Panc1 (cell line): Measurements from ENCODE around the gene BRF1. TPM values are rescaled to one million over a fixed set of nuclear protein-coding genes. Genes with fewer than 3 reads are reported as not detected.
A peak's percentile ranks its signal among the peaks of the same experiment; 100 is the strongest.

Source experiments
- ATAC-seq: fragments of 200-7000 bp; cut with Tn5 transposase; 2 replicates; pipeline ENCODE4 v1.9.1; 2020; ENCODE audit warnings: mild to moderate bottlenecking, moderate library complexity
- BruUV-seq: library from RNA; stranded (reverse); fragments of 400-500 nt; replicated peaks from 2 replicates; lab custom pipeline; 2021; lab: Mats Ljungman, UMichigan
- CTCF ChIA-PET: fragments of 300-600 bp; sonication (Branson Sonifier 250); formaldehyde crosslinking; loops from one replicate; lab custom pipeline; 2022; ENCODE audit warnings: antibody characterized with exemption; lab: Charles Lee
- POLR2A ChIA-PET: fragments of 300-600 bp; sonication (Branson Sonifier 250); formaldehyde crosslinking; loops from one replicate; lab custom pipeline; 2022; ENCODE audit warnings: antibody characterized with exemption; lab: Charles Lee
- DNase-seq: peaks from one replicate; pipeline ENCODE4 v3.0.0-alpha.2; 2010; ENCODE audit warnings: low read depth, low spot score
- H3K27ac ChIP-seq: 2 replicates; pipeline ENCODE4 v1.5.1; 2011; ENCODE audit warnings: mild to moderate bottlenecking, low read length, inconsistent platforms
- H3K27me3 ChIP-seq: fragments of 200-500 bp; sonication (Bioruptor generic); 2 replicates; pipeline ENCODE4 v1.6.0; 2014; ENCODE audit warnings: low read length, inconsistent platforms; ENCODE audit not compliant: control insufficient read depth, insufficient read depth
- H3K36me3 ChIP-seq: fragments of 200-500 bp; sonication (Bioruptor generic); 2 replicates; pipeline ENCODE4 v1.5.1; 2014; ENCODE audit warnings: inconsistent platforms, mild to moderate bottlenecking, low read length, moderate library complexity; ENCODE audit not compliant: control insufficient read depth, insufficient read depth
- H3K4me1 ChIP-seq: 2 replicates; pipeline ENCODE4 v1.5.1; 2011; ENCODE audit warnings: inconsistent platforms, mild to moderate bottlenecking, low read length, moderate library complexity; ENCODE audit not compliant: control insufficient read depth, insufficient read depth
- H3K4me3 ChIP-seq, 2 experiments: 2 replicates each; pipeline ENCODE4 v1.5.1; 2011 to 2012; ENCODE audit warnings: low read depth in 2 of 2, low read length in 2 of 2, mild to moderate bottlenecking in 2 of 2, inconsistent platforms in 1 of 2, moderate library complexity in 1 of 2
- H3K9me3 ChIP-seq: fragments of 200-500 bp; sonication (Bioruptor generic); 2 replicates; pipeline ENCODE4 v1.5.1; 2014; ENCODE audit warnings: low read depth, mild to moderate bottlenecking, inconsistent platforms, low read length, moderate library complexity; ENCODE audit not compliant: control insufficient read depth, insufficient read depth
- POLR2AphosphoS5 ChIP-seq: IDR thresholded peaks from 2 replicates; pipeline ENCODE4 v1.6.1; 2012; ENCODE audit warnings: mild to moderate bottlenecking, low read depth, low read length, moderate library complexity
- SIN3A ChIP-seq: IDR thresholded peaks from 2 replicates; pipeline ENCODE4 v1.6.1; 2012; ENCODE audit warnings: low read depth, mild to moderate bottlenecking, low read length, moderate library complexity, borderline replicate concordance; ENCODE audit not compliant: insufficient read depth
- TCF7L2 ChIP-seq: IDR thresholded peaks from 2 replicates; pipeline ENCODE4 v1.6.1; 2011; ENCODE audit warnings: mild to moderate bottlenecking, low read depth, low read length, inconsistent platforms
- in situ Hi-C: cut with HindIII; loops from 2 replicates; pipeline ENCODE4 v1.10.0; 2016; ENCODE audit warnings: low sequenced_read_pairs, low pct_unique_long_range_greater_than_20kb
- intact Hi-C: fragments of 100-400 bp; cut with micrococcal nuclease; formaldehyde crosslinking; loops from one replicate; pipeline ENCODE4 v1.10.0; 2022; ENCODE audit not compliant: unreplicated experiment
- total RNA-seq: library from RNA; stranded (reverse); gene quantifications from one replicate; pipeline ENCODE4 v1.2.1, GENCODE V29; 2021; ENCODE audit not compliant: unreplicated experiment
- TF ChIP-seq, protein P1 (sequence below): fragments of 450-650 bp; IDR thresholded peaks from 2 replicates; pipeline ENCODE4 v1.5.1; 2017; ENCODE audit warnings: mild to moderate bottlenecking
- TF ChIP-seq, protein P2 (sequence below), 2 experiments: IDR thresholded peaks; 2 replicates each; pipeline ENCODE4 v1.6.1; 2011 to 2012; ENCODE audit warnings: low read depth in 2 of 2, control low read depth in 1 of 2, low read length in 1 of 2, mild to moderate bottlenecking in 1 of 2, moderate library complexity in 1 of 2; ENCODE audit not compliant: insufficient read depth in 1 of 2

The BRF1 gene
- total RNA-seq, 1 experiment from 2014 or later: 25.0 TPM

- intact Hi-C loops: no loop called here
- CTCF ChIA-PET: interaction anchor here (0.6 kb wide), 1 partner anchor 45 kb away, joined by 5 read pairs; no protein-coding TSS in a partner anchor
- ATAC-seq: peak; percentile 86
Observed at GRCh38 chr14:105267820-105268548, 32.8 kb downstream of the BRF1 start.

DNA sequence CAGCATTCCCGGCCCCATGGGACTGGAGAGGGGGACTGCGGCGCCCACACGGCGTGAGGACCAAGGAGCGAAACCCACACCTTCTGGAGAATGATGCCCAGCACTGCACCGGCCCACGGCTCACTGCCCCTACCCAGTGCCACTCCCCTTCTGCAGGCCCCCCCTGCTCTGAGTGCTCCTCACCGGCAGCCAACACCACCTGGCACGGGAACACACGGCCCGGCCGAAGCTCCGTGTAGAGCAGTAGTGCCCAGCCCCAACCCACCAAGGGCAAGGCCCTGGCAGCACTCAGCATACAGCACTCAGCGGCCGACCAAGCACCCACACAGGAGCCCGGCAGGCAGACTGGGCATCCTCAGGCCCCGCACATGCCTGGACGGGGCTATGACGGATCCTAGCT, 39.0 kb downstream of the BRF1 start:
- no TSS peak for BruUV-seq
- H3K4me1 ChIP-seq: no peaks in the 10 kb centered on the region
- ChIA-PET CTCF (no interaction called here), POLR2A (no interaction called here)
- 0 out of 2 replicates have a peak, but pooled peaks have one; percentile 30 for ATAC-seq
- H3K36me3 ChIP-seq: no peaks in the 10 kb centered on the region
- no peaks in the 10 kb centered on the region for H3K9me3 ChIP-seq
- no peak overlapping the region for H3K27ac ChIP-seq
- DNase-seq: no peak
- intact Hi-C loops: no loop called here
- in situ Hi-C loops: no loop called here
- no peaks in the 10 kb centered on the region for H3K27me3 ChIP-seq
- no peak overlapping the region for H3K4me3 ChIP-seq
- TF ChIP-seq, protein P1, sequence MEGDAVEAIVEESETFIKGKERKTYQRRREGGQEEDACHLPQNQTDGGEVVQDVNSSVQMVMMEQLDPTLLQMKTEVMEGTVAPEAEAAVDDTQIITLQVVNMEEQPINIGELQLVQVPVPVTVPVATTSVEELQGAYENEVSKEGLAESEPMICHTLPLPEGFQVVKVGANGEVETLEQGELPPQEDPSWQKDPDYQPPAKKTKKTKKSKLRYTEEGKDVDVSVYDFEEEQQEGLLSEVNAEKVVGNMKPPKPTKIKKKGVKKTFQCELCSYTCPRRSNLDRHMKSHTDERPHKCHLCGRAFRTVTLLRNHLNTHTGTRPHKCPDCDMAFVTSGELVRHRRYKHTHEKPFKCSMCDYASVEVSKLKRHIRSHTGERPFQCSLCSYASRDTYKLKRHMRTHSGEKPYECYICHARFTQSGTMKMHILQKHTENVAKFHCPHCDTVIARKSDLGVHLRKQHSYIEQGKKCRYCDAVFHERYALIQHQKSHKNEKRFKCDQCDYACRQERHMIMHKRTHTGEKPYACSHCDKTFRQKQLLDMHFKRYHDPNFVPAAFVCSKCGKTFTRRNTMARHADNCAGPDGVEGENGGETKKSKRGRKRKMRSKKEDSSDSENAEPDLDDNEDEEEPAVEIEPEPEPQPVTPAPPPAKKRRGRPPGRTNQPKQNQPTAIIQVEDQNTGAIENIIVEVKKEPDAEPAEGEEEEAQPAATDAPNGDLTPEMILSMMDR: no peak
- TF ChIP-seq TCF7L2 (no peak), POLR2AphosphoS5 (no peak), SIN3A (no peak)
- TF ChIP-seq, protein P2, sequence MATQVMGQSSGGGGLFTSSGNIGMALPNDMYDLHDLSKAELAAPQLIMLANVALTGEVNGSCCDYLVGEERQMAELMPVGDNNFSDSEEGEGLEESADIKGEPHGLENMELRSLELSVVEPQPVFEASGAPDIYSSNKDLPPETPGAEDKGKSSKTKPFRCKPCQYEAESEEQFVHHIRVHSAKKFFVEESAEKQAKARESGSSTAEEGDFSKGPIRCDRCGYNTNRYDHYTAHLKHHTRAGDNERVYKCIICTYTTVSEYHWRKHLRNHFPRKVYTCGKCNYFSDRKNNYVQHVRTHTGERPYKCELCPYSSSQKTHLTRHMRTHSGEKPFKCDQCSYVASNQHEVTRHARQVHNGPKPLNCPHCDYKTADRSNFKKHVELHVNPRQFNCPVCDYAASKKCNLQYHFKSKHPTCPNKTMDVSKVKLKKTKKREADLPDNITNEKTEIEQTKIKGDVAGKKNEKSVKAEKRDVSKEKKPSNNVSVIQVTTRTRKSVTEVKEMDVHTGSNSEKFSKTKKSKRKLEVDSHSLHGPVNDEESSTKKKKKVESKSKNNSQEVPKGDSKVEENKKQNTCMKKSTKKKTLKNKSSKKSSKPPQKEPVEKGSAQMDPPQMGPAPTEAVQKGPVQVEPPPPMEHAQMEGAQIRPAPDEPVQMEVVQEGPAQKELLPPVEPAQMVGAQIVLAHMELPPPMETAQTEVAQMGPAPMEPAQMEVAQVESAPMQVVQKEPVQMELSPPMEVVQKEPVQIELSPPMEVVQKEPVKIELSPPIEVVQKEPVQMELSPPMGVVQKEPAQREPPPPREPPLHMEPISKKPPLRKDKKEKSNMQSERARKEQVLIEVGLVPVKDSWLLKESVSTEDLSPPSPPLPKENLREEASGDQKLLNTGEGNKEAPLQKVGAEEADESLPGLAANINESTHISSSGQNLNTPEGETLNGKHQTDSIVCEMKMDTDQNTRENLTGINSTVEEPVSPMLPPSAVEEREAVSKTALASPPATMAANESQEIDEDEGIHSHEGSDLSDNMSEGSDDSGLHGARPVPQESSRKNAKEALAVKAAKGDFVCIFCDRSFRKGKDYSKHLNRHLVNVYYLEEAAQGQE (IDR thresholded peaks at IDR 0.05; ENCODE audit: insufficient read depth in 1 of 2, low read depth in 2 of 2, low read length in 1 of 2): no peak

More at GRCh38 chr14:105267820-105268548, 32.8 kb downstream of the BRF1 start:
- Histone ChIP-seq H3K4me3 (no peak overlapping the region), H3K36me3 (no peaks in the 10 kb centered on the region), H3K9me3 (no peaks in the 10 kb centered on the region), H3K27ac (no peak overlapping the region), H3K27me3 (no peaks in the 10 kb centered on the region), H3K4me1 (no peaks in the 10 kb centered on the region)
- TF ChIP-seq POLR2AphosphoS5: no peak
- TF ChIP-seq, protein P1: no peak
- no TSS peak for BruUV-seq
- POLR2A ChIA-PET: no interaction called here
- no peak for DNase-seq
- in situ Hi-C loops: no loop called here
